ENCODE data around the gene SNN. TPM values are rescaled to one million over a fixed set of nuclear protein-coding genes. Genes with fewer than 3 reads are reported as not detected.
A peak's percentile ranks its signal among the peaks of the same experiment; 100 is the strongest.

The SNN gene
- total RNA-seq, 1 donor from 2014 or later: 32.1 TPM

DNA sequence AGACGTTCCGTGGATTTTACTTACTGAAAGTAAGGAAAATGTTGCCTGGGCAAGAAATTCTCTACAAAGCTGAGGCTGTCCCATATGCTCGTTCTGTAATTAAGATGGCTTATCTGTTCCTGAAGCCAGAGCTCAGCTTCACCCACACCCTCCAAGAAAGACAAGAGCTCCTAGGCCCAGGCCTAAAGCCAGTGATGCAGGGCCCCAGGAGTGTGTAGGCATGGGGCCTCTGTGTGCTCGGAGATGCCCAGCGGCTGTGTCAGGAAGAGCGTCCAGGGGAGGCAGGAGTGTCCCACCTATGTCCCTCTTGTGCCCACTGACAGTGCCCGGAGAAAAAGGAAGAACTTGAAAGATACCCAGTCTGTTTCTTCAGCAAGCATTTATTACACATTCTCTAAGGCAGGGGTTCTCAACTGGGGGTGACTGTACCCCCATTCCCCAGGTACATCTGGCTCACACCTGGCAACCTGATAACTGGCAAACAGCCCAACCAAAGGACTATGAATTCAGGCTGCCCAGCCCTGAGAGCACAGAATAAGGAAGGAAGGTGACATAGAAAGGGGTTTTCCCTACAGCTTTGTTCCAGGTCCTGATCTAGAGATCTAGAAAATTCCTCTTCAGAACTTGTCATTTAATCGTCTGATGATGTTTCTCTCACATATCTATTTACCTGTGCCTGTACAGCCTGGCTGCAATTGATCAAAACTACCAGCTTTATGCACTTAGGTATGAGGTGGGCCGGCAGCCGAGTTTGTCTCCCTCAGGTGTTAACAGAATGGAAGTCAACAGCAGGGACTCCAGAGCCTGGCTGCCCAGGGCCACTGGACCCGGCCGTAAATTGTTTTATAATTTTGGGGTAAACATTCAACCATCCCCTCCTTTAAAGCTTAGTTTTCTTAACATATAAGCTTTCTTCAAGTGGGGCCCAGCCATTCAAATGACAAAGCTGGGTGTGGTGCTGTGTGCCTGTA, 12.0 kb downstream of the SNN start:
- intact Hi-C loops (cut with micrococcal nuclease): loop anchor here (10.0 kb wide), 3 partner anchors 425 to 805 kb away; partner anchors contain the start of genes CIITA and SOCS1

GRCh38 chr16:11681556-11681955, 13.3 kb downstream of the SNN start:
- Mint-ChIP-seq H3K27me3 (no peaks in the 10 kb centered on the region), H3K4me3 (peak overlapping the region; percentile 61), H3K4me1 (peaks cover 98% of the 10 kb centered on the region), H3K27ac (peak overlapping the region; percentile 88), H3K9me3 (no peaks in the 10 kb centered on the region), H3K36me3 (ENCODE audit: low read depth) (peaks cover 81% of the 10 kb centered on the region)
- ChIA-PET POLR2A (interaction anchor here (0.8 to 3.3 kb wide), 12 partner anchors 8 to 737 kb away, joined by 3 to 23 read pairs (median 7); partner anchors contain the start of genes CLEC16A, LITAF, SNN and TXNDC11), CTCF (interaction anchor here (1.4 kb wide), 1 partner anchor 717 kb away, joined by 4 read pairs; no protein-coding TSS in a partner anchor)
- DNase-seq (peak; percentile 39), ATAC-seq (ENCODE audit: low read depth) (peak; percentile 43)
- intact Hi-C loops (cut with micrococcal nuclease): loop anchor here (10.0 kb wide), 2 partner anchors 427 to 577 kb away; partner anchors contain the start of gene SOCS1
- TF ChIP-seq, protein P1, sequence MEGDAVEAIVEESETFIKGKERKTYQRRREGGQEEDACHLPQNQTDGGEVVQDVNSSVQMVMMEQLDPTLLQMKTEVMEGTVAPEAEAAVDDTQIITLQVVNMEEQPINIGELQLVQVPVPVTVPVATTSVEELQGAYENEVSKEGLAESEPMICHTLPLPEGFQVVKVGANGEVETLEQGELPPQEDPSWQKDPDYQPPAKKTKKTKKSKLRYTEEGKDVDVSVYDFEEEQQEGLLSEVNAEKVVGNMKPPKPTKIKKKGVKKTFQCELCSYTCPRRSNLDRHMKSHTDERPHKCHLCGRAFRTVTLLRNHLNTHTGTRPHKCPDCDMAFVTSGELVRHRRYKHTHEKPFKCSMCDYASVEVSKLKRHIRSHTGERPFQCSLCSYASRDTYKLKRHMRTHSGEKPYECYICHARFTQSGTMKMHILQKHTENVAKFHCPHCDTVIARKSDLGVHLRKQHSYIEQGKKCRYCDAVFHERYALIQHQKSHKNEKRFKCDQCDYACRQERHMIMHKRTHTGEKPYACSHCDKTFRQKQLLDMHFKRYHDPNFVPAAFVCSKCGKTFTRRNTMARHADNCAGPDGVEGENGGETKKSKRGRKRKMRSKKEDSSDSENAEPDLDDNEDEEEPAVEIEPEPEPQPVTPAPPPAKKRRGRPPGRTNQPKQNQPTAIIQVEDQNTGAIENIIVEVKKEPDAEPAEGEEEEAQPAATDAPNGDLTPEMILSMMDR (IDR thresholded peaks at IDR 0.05): no peak

More for the DNA sequence above, 12.0 kb downstream of the SNN start:
- peak overlapping the region; percentile 58 for H3K4me3 Mint-ChIP-seq
- peaks cover 99% of the 10 kb centered on the region for H3K4me1 Mint-ChIP-seq
- TF ChIP-seq, protein P1 (IDR thresholded peaks at IDR 0.05): no peak
- DNase-seq (peak; percentile 11), ATAC-seq (ENCODE audit: low read depth) (peak; percentile 8)
- ChIA-PET POLR2A (interaction anchor here (0.6 to 3.3 kb wide), 6 partner anchors 8 to 79 kb away, joined by 4 to 19 read pairs (median 9); partner anchors contain the start of genes SNN and TXNDC11), CTCF (interaction anchor here (1.6 to 1.8 kb wide), 2 partner anchors 34 to 117 kb away, joined by 5 to 6 read pairs; partner anchors contain the start of gene ZC3H7A)
- peak overlapping the region; percentile 88 for H3K27ac Mint-ChIP-seq
- no peaks in the 10 kb centered on the region for H3K9me3 Mint-ChIP-seq
- H3K27me3 Mint-ChIP-seq: no peaks in the 10 kb centered on the region
- peaks cover 82% of the 10 kb centered on the region for H3K36me3 Mint-ChIP-seq (ENCODE audit: low read depth)

GRCh38 chr16:11681976-11682654, 13.9 kb downstream of the SNN start:
- Mint-ChIP-seq H3K4me1 (peaks cover 98% of the 10 kb centered on the region), H3K36me3 (ENCODE audit: low read depth) (peaks cover 81% of the 10 kb centered on the region), H3K27ac (peak overlapping the region; percentile 88), H3K9me3 (no peaks in the 10 kb centered on the region), H3K4me3 (peak overlapping the region; percentile 61), H3K27me3 (no peaks in the 10 kb centered on the region)
- ATAC-seq (ENCODE audit: low read depth) (peak; percentile 58), DNase-seq (peak; percentile 29)
- ChIA-PET CTCF (interaction anchor here (1.4 kb wide), 1 partner anchor 718 kb away, joined by 4 read pairs; no protein-coding TSS in a partner anchor), POLR2A (interaction anchor here (0.8 to 1.8 kb wide), 12 partner anchors 9 to 738 kb away, joined by 3 to 23 read pairs (median 5); partner anchors contain the start of genes CLEC16A, LITAF, SNN and SOCS1)
- TF ChIP-seq, protein P1 (IDR thresholded peaks at IDR 0.05): no peak
- intact Hi-C loops (cut with micrococcal nuclease): loop anchor here (1.0 to 10.0 kb wide), 4 partner anchors 13 to 577 kb away; partner anchors contain the start of gene SOCS1

GRCh38 chr16:11682655-11683096, 14.4 kb downstream of the SNN start:
- Mint-ChIP-seq H3K9me3 (no peaks in the 10 kb centered on the region), H3K27me3 (no peaks in the 10 kb centered on the region), H3K36me3 (ENCODE audit: low read depth) (peaks cover 80% of the 10 kb centered on the region), H3K27ac (peak overlapping the region; percentile 88), H3K4me3 (peak overlapping the region; percentile 61), H3K4me1 (peaks cover 98% of the 10 kb centered on the region)
- ATAC-seq (ENCODE audit: low read depth) (peak; percentile 22), DNase-seq (peak; percentile 9)
- intact Hi-C loops (cut with micrococcal nuclease): loop anchor here (1.0 to 10.0 kb wide), 4 partner anchors 13 to 578 kb away; partner anchors contain the start of gene SOCS1
- TF ChIP-seq, protein P1 (IDR thresholded peaks at IDR 0.05): no peak
- POLR2A ChIA-PET: interaction anchor here (0.9 to 1.8 kb wide), 10 partner anchors 8 to 738 kb away, joined by 3 to 23 read pairs (median 6); partner anchors contain the start of genes CLEC16A, LITAF, SNN and SOCS1
- CTCF ChIA-PET: interaction anchor here (1.4 kb wide), 1 partner anchor 718 kb away, joined by 4 read pairs; no protein-coding TSS in a partner anchor
